RWPE2 (cell line): ENCODE results near the gene SVIL.

ENCODE experiments used
- ATAC-seq: fragments of 200-7000 bp; cut with Tn5 transposase; 3 replicates; pipeline ENCODE4 v1.9.1; 2021; ENCODE audit warnings: low read depth
- DNase-seq: peaks from one replicate; pipeline ENCODE4 v3.0.0-alpha.2; 2020; ENCODE audit warnings: low spot score
- H3K27ac ChIP-seq: fragments of 450-650 bp; 2 replicates; pipeline ENCODE4 v1.5.1; 2017; ENCODE audit warnings: mild to moderate bottlenecking; ENCODE audit not compliant: poor library complexity, severe bottlenecking
- H3K27me3 ChIP-seq: fragments of 250-450 bp; sonication (Bioruptor Pico); 2 replicates; pipeline ENCODE4 v1.5.1; 2021; ENCODE audit warnings: mild to moderate bottlenecking, moderate library complexity; ENCODE audit not compliant: insufficient read depth, poor library complexity, severe bottlenecking
- H3K36me3 ChIP-seq: fragments of 250-450 bp; sonication (Bioruptor Pico); 2 replicates; pipeline ENCODE4 v1.5.1; 2020; ENCODE audit warnings: low read depth, mild to moderate bottlenecking, moderate library complexity
- H3K4me1 ChIP-seq: fragments of 250-450 bp; sonication (Bioruptor Pico); 2 replicates; pipeline ENCODE4 v1.5.1; 2021; ENCODE audit warnings: mild to moderate bottlenecking, moderate library complexity; ENCODE audit not compliant: insufficient read depth, poor library complexity, severe bottlenecking
- H3K4me3 ChIP-seq: fragments of 250-450 bp; sonication (Bioruptor Pico); 2 replicates; pipeline ENCODE4 v1.5.1; 2021; ENCODE audit warnings: mild to moderate bottlenecking, moderate library complexity; ENCODE audit not compliant: severe bottlenecking
- H3K9me3 ChIP-seq: fragments of 250-450 bp; sonication (Bioruptor Pico); 2 replicates; pipeline ENCODE4 v1.5.1; 2021; ENCODE audit warnings: mild to moderate bottlenecking, moderate library complexity; ENCODE audit not compliant: severe bottlenecking
- TF ChIP-seq, protein P1 (sequence below): fragments of 450-650 bp; IDR thresholded peaks from one replicate; pipeline ENCODE4 v1.5.1; 2017; ENCODE audit warnings: mild to moderate bottlenecking, moderate library complexity; ENCODE audit not compliant: poor library complexity, severe bottlenecking

Gene SVIL

DNA sequence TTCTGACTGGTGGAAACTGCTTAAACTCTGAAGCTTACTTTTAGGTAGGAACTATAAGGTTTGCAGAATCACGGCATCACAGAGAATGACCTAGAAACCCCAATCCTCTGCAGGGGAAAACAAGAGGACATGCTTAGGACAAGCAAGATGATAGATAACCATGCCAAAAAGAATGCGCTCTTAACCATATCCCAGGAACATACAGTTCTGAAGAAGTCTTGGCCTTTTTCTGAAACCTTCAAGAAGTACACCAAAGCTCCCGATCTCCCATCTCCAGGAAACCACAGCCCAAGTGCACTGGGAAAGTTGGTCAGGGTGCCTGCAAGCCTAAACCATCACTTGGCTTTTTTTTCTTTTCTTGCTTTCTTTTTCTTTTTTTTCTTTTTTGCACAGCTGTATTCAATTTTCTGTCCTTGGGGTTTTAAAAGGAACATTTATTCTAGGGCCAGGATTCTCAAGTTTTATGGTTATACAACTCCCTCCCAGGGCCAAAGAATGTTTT lies 12.2 kb upstream of the SVIL start:
- Histone ChIP-seq H3K4me3 (no peak overlapping the region), H3K9me3 (no peaks in the 10 kb centered on the region), H3K27me3 (no peaks in the 10 kb centered on the region), H3K4me1 (peaks cover 22% of the 10 kb centered on the region), H3K36me3 (no peaks in the 10 kb centered on the region), H3K27ac (peak overlapping the region; percentile 55)
- TF ChIP-seq, protein P1, sequence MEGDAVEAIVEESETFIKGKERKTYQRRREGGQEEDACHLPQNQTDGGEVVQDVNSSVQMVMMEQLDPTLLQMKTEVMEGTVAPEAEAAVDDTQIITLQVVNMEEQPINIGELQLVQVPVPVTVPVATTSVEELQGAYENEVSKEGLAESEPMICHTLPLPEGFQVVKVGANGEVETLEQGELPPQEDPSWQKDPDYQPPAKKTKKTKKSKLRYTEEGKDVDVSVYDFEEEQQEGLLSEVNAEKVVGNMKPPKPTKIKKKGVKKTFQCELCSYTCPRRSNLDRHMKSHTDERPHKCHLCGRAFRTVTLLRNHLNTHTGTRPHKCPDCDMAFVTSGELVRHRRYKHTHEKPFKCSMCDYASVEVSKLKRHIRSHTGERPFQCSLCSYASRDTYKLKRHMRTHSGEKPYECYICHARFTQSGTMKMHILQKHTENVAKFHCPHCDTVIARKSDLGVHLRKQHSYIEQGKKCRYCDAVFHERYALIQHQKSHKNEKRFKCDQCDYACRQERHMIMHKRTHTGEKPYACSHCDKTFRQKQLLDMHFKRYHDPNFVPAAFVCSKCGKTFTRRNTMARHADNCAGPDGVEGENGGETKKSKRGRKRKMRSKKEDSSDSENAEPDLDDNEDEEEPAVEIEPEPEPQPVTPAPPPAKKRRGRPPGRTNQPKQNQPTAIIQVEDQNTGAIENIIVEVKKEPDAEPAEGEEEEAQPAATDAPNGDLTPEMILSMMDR, result no peak
- DNase-seq, result no peak
- peak; percentile 8; the same call in 2 of the 3 replicates for ATAC-seq

DNA sequence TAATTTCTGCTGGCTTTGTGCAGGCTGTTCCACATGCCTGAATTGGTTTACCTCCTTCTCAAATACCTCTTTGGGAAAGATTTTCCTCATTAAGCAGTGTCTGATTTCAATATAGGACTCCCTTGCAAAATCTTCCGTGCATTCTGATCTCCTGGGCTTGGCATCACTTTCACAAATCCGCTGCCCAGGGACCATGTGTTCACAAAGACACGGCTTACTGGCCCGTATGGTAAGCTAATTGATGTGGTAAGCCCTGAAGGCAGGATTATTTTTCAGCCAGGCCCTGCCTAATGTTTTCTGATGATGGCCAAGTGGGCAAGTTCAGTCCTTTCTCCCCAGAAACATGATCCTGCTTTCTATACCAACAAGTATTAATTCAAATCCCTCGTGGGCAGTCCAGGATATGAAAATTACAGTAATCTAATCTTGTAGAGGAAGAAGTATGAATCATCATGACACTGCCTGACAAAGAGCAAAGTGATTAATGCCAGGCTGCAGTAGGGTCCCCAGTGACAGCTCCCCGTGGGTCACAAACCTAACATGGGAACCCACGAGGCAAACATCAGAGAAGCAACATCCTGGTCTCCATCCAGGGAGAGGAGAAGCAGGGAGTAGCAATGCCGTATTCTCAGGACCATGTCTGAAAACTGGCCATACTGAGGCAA lies 11.6 kb upstream of the SVIL start:
- Histone ChIP-seq H3K4me3 (no peak overlapping the region), H3K4me1 (peaks cover 22% of the 10 kb centered on the region), H3K27me3 (no peaks in the 10 kb centered on the region), H3K27ac (peak overlapping the region; percentile 55), H3K9me3 (no peaks in the 10 kb centered on the region), H3K36me3 (no peaks in the 10 kb centered on the region)
- TF ChIP-seq, protein P1, result no peak
- DNase-seq, result peak; percentile 73
- peak; percentile 92 for ATAC-seq

DNA sequence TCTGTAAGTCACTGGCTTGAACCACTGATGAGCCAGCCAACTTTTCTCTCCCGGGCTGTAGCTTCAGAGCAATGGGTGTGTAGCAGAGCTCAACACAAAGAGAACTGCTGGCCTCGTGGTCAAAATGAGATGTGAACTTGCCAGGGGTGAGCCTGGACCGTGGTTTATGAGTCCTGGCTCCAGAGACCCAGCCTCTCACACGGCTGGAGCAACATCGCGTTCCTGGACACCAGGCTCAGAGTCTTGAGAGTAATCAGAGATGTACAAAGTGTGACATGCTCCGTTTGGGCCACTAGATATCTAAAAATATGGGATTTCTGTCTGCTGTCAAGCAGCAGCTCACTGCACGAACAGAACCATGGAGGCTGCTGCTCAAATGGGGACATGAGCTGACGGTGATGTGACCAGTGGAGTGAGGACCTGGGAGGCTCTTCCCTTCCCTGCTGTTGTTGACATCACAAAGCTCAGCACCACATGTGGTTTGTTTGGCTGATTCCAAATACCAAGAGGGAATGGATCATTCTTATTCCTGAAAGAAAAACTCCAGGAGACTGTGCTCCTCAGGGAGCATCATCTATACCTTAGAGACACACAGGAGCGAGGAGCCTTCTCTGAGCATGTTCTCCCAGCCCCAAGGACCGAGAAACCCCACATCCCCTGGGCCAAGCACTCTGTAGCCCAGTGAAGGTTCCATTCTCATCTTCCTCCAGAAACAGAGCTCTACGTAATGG lies 9.2 kb upstream of the SVIL start:
- Histone ChIP-seq H3K4me3 (no peak overlapping the region), H3K9me3 (no peaks in the 10 kb centered on the region), H3K36me3 (no peaks in the 10 kb centered on the region), H3K27me3 (no peaks in the 10 kb centered on the region), H3K4me1 (peaks cover 22% of the 10 kb centered on the region), H3K27ac (no peak overlapping the region)
- TF ChIP-seq, protein P1, result no peak
- no peak for ATAC-seq
- no peak for DNase-seq

DNA sequence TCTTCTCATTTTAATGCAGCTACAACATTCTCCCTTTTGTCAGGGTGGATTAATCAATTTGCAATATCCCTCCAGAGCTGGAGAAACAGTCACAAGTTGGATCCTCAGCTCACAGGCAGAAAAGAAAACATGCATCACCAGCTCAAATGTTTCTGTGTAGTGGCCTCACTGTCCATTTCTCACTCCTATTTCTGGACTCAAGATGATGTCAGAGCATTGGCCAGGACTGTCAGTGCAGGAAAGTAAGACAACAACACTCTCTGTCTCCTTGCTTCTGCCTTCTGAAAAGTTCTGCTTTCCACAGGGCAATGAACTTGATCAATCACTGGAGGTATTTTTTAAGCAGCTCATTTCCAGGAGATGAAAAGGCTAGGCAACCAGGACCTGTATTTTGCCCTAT lies 8.2 kb upstream of the SVIL start:
- Histone ChIP-seq H3K27me3 (no peaks in the 10 kb centered on the region), H3K9me3 (no peaks in the 10 kb centered on the region), H3K36me3 (no peaks in the 10 kb centered on the region), H3K4me3 (no peak overlapping the region), H3K27ac (no peak overlapping the region), H3K4me1 (peaks cover 22% of the 10 kb centered on the region)
- ATAC-seq, result no peak
- TF ChIP-seq, protein P1, result no peak
- DNase-seq, result no peak

DNA sequence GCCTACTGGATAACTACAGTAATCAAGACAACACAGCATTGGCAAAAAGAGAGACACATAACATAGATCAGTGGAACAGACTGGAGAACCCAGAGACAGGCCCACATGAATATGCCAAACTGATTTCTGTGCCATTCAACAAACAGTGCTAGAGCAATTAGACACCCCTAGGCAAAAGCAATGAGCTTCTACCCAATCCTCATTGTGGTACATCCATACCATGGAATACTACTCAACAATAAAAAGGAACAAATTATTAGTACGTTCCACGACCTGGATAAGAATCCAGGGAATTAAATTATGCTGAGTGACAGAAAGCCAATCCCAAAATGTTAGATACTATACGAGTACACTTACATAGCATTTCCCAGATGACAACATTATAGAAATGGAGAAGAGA lies 2.8 kb upstream of the SVIL start:
- no peak overlapping the region for H3K4me3 ChIP-seq
- H3K36me3 ChIP-seq, result no peaks in the 10 kb centered on the region; the same call in 1 of the 2 replicates
- ATAC-seq (no peak), DNase-seq (no peak)
- peaks cover 44% of the 10 kb centered on the region for H3K4me1 ChIP-seq
- H3K27me3 ChIP-seq, result no peaks in the 10 kb centered on the region
- no peak overlapping the region for H3K27ac ChIP-seq
- H3K9me3 ChIP-seq, result no peaks in the 10 kb centered on the region
- TF ChIP-seq, protein P1, result no peak
